IMR-90 (cell line): ENCODE data around the gene ARF1.

ENCODE experiments used
- BHLHE40 ChIP-seq: fragments of 150-350 bp; IDR thresholded peaks from 2 replicates; pipeline ENCODE4 v1.6.1; 2016; ENCODE audit warnings: mild to moderate bottlenecking, low read depth, low read length
- CHD1 ChIP-seq: IDR thresholded peaks from 2 replicates; pipeline ENCODE4 v1.6.1; 2012; ENCODE audit warnings: low read depth, low read length, improper control_type of control experiment
- CTCF ChIP-seq: conservative IDR thresholded peaks from 2 replicates; pipeline ENCODE4 v1.5.1; 2012; ENCODE audit warnings: mild to moderate bottlenecking, low read depth, low read length, improper control_type of control experiment
- ELK1 ChIP-seq: fragments of 150-350 bp; IDR thresholded peaks from 2 replicates; pipeline ENCODE4 v1.6.1; 2016; ENCODE audit warnings: low read depth, mild to moderate bottlenecking, low read length, moderate library complexity, borderline replicate concordance
- POLR2A ChIP-seq: IDR thresholded peaks from 2 replicates; pipeline ENCODE4 v1.6.1; 2012; ENCODE audit warnings: mild to moderate bottlenecking, low read depth, low read length
- RAD21 ChIP-seq: IDR thresholded peaks from 2 replicates; pipeline ENCODE4 v1.6.1; 2012; ENCODE audit warnings: low read length, improper control_type of control experiment
- RCOR1 ChIP-seq: IDR thresholded peaks from 2 replicates; pipeline ENCODE4 v1.6.1; 2012; ENCODE audit warnings: mild to moderate bottlenecking, low read length, improper control_type of control experiment; ENCODE audit not compliant: insufficient replicate concordance
- SMC3 ChIP-seq: fragments of 150-350 bp; IDR thresholded peaks from 2 replicates; pipeline ENCODE4 v1.6.1; 2016; ENCODE audit warnings: low read depth, mild to moderate bottlenecking, antibody characterized with exemption, low read length, moderate library complexity

DNA sequence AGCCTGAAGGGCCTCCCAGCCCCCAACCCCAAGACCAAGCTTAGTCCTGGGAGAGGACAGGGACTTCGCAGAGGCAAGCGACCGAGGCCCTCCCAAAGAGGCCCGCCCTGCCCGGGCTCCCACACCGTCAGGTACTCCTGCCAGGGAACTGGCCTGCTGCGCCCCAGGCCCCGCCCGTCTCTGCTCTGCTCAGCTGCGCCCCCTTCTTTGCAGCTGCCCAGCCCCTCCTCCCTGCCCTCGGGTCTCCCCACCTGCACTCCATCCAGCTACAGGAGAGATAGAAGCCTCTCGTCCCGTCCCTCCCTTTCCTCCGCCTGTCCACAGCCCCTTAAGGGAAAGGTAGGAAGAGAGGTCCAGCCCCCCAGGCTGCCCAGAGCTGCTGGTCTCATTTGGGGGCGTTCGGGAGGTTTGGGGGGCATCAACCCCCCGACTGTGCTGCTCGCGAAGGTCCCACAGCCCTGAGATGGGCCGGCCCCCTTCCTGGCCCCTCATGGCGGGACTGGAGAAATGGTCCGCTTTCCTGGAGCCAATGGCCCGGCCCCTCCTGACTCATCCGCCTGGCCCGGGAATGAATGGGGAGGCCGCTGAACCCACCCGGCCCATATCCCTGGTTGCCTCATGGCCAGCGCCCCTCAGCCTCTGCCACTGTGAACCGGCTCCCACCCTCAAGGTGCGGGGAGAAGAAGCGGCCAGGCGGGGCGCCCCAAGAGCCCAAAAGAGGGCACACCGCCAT, 21.9 kb upstream of the ARF1 start:
- no peak for TF ChIP-seq RCOR1
- TF ChIP-seq RAD21: no peak
- no peak for TF ChIP-seq SMC3
- no peak for TF ChIP-seq CTCF
- no peak for TF ChIP-seq CHD1
- no peak for TF ChIP-seq BHLHE40
- TF ChIP-seq ELK1: no peak
- no peak for TF ChIP-seq POLR2A
